Measurements from ENCODE around the gene CARD10. TPM values are rescaled to one million over a fixed set of nuclear protein-coding genes. Genes with fewer than 3 reads are reported as not detected.

Gene CARD10
- total and polyA plus RNA-seq, 2 of the 13 experiments (the other 11 are each of a cell fraction or from before 2014, with no cell fraction given), result 35.2 to 55.8 TPM

DNA sequence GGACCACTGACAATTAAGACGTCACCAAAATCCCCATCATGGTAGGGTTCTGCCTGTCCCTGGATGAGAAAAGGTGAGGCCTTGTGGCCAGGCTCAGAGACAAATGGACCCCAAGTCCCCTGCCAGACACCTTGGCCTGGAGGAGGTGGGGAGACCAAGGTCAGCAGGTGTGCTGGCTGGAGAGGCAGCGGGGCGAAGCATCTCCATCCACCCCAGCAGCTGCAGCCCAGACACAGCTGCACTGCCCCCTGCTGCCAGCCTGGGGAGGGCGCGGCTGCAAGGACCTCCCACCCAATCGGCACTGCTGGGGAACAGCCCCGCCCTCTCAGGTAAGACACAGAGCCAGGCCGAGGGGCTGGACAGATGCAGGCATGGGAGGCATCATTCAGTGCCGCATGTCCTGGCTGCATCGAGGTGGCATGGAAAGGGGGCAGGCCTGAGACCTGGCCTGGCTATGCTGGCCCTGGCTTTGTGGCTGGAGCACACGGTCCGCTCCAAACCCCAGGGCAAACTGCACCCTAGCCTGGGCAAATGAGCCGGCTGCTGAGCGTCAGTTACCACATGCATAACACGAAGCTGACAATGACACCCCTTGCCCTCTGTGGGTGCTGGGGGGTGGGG, 20.8 kb downstream of the CARD10 start (continued):
- TF ChIP-seq, protein P1, sequence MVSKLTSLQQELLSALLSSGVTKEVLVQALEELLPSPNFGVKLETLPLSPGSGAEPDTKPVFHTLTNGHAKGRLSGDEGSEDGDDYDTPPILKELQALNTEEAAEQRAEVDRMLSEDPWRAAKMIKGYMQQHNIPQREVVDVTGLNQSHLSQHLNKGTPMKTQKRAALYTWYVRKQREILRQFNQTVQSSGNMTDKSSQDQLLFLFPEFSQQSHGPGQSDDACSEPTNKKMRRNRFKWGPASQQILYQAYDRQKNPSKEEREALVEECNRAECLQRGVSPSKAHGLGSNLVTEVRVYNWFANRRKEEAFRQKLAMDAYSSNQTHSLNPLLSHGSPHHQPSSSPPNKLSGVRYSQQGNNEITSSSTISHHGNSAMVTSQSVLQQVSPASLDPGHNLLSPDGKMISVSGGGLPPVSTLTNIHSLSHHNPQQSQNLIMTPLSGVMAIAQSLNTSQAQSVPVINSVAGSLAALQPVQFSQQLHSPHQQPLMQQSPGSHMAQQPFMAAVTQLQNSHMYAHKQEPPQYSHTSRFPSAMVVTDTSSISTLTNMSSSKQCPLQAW (CRISPR knock-in tag; IDR thresholded peaks at IDR 0.05), result 0 out of 2 replicates have a peak, but pooled peaks have one; percentile 36
- no peak for TF ChIP-seq SIN3A (IDR thresholded peaks at IDR 0.05; ENCODE audit: borderline replicate concordance, low read depth, low read length)
- TF ChIP-seq, protein P2, sequence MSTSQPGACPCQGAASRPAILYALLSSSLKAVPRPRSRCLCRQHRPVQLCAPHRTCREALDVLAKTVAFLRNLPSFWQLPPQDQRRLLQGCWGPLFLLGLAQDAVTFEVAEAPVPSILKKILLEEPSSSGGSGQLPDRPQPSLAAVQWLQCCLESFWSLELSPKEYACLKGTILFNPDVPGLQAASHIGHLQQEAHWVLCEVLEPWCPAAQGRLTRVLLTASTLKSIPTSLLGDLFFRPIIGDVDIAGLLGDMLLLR (CRISPR knock-in tag; IDR thresholded peaks at IDR 0.05), result 0 out of 2 replicates have a peak, but pooled peaks have one; percentile 34
- peak; percentile 86 for TF ChIP-seq ZBTB38 (CRISPR knock-in tag; IDR thresholded peaks at IDR 0.05)
- no peak for TF ChIP-seq DMAP1 (CRISPR knock-in tag; IDR thresholded peaks at IDR 0.05)
- TF ChIP-seq HHEX (CRISPR knock-in tag; IDR thresholded peaks at IDR 0.05), result no peak
- TF ChIP-seq PLRG1 (conservative IDR thresholded peaks at IDR 0.05), result no peak
- TF ChIP-seq HOXA9 (CRISPR knock-in tag; IDR thresholded peaks at IDR 0.05; ENCODE audit: borderline replicate concordance), result no peak
- TF ChIP-seq KDM5B (CRISPR knock-in tag; IDR thresholded peaks at IDR 0.05; ENCODE audit: borderline replicate concordance), result no peak
- TF ChIP-seq, protein P3, sequence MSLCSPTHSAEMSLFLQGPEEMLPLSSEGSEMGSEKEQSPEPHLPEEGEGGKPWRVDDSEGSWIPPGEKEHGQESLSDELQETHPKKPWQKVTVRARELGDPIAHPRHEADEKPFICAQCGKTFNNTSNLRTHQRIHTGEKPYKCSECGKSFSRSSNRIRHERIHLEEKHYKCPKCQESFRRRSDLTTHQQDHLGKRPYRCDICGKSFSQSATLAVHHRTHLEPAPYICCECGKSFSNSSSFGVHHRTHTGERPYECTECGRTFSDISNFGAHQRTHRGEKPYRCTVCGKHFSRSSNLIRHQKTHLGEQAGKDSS (CRISPR knock-in tag; IDR thresholded peaks at IDR 0.05; ENCODE audit: borderline replicate concordance, low read depth), result no peak
- TF ChIP-seq, protein P4, sequence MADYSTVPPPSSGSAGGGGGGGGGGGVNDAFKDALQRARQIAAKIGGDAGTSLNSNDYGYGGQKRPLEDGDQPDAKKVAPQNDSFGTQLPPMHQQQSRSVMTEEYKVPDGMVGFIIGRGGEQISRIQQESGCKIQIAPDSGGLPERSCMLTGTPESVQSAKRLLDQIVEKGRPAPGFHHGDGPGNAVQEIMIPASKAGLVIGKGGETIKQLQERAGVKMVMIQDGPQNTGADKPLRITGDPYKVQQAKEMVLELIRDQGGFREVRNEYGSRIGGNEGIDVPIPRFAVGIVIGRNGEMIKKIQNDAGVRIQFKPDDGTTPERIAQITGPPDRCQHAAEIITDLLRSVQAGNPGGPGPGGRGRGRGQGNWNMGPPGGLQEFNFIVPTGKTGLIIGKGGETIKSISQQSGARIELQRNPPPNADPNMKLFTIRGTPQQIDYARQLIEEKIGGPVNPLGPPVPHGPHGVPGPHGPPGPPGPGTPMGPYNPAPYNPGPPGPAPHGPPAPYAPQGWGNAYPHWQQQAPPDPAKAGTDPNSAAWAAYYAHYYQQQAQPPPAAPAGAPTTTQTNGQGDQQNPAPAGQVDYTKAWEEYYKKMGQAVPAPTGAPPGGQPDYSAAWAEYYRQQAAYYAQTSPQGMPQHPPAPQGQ (CRISPR knock-in tag; IDR thresholded peaks at IDR 0.05; ENCODE audit: borderline replicate concordance), result no peak
- no peak for TF ChIP-seq HOXD1 (CRISPR knock-in tag; IDR thresholded peaks at IDR 0.05)
- no peak for TF ChIP-seq ONECUT2 (CRISPR knock-in tag; IDR thresholded peaks at IDR 0.05)
- no peak; the same call in 1 of the 2 replicates for TF ChIP-seq PHF20 (CRISPR knock-in tag; IDR thresholded peaks at IDR 0.05)
- TF ChIP-seq ZNF772 (CRISPR knock-in tag; IDR thresholded peaks at IDR 0.05), result no peak
- TF ChIP-seq, protein P5, sequence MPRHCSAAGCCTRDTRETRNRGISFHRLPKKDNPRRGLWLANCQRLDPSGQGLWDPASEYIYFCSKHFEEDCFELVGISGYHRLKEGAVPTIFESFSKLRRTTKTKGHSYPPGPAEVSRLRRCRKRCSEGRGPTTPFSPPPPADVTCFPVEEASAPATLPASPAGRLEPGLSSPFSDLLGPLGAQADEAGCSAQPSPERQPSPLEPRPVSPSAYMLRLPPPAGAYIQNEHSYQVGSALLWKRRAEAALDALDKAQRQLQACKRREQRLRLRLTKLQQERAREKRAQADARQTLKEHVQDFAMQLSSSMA (CRISPR knock-in tag; IDR thresholded peaks at IDR 0.05), result no peak
- TF ChIP-seq, protein P6, sequence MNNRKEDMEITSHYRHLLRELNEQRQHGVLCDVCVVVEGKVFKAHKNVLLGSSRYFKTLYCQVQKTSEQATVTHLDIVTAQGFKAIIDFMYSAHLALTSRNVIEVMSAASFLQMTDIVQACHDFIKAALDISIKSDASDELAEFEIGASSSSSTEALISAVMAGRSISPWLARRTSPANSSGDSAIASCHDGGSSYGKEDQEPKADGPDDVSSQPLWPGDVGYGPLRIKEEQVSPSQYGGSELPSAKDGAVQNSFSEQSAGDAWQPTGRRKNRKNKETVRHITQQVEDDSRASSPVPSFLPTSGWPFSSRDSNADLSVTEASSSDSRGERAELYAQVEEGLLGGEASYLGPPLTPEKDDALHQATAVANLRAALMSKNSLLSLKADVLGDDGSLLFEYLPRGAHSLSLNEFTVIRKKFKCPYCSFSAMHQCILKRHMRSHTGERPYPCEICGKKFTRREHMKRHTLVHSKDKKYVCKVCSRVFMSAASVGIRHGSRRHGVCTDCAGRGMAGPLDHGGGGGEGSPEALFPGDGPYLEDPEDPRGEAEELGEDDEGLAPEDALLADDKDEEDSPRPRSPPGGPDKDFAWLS (CRISPR knock-in tag; IDR thresholded peaks at IDR 0.05; ENCODE audit: borderline replicate concordance), result no peak
- TF ChIP-seq, protein P7, sequence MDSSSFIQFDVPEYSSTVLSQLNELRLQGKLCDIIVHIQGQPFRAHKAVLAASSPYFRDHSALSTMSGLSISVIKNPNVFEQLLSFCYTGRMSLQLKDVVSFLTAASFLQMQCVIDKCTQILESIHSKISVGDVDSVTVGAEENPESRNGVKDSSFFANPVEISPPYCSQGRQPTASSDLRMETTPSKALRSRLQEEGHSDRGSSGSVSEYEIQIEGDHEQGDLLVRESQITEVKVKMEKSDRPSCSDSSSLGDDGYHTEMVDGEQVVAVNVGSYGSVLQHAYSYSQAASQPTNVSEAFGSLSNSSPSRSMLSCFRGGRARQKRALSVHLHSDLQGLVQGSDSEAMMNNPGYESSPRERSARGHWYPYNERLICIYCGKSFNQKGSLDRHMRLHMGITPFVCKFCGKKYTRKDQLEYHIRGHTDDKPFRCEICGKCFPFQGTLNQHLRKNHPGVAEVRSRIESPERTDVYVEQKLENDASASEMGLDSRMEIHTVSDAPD (CRISPR knock-in tag; IDR thresholded peaks at IDR 0.05), result no peak
- TF ChIP-seq ZSCAN30 (CRISPR knock-in tag; IDR thresholded peaks at IDR 0.05), result no peak

Data from HepG2 (cell line).